ENCODE data around the gene MLF2. TPM values are rescaled to one million over a fixed set of nuclear protein-coding genes. Genes with fewer than 3 reads are reported as not detected.
"Not testable (repeated sequence)": the region's sequence is repeated elsewhere in the genome, so short reads cannot be mapped to it uniquely, and the experiment has no call there.

Gene MLF2
- total and polyA plus RNA-seq, 5 experiments from 2014 or later = 87.6 to 133 (median 98.9) TPM

- Mint-ChIP-seq H3K36me3 (no peaks in the 10 kb centered on the region), H3K27me3 (peaks cover 0 to 8% (median 6%) of the 10 kb centered on the region in 5 donors), H3K4me1 (peaks cover 2 to 7% (median 5%) of the 10 kb centered on the region in 4 donors), H3K27ac (no peak overlapping the region), H3K9me3 (no peaks in the 10 kb centered on the region), H3K4me3 (no peak overlapping the region)
- DNase-seq = no peak
- ATAC-seq = no peak
- POLR2A ChIA-PET = no interaction called here
Measured at GRCh38 chr12:6758506-6759095, 5.7 kb upstream of the MLF2 start.

- H3K36me3 Mint-ChIP-seq = no peaks in the 10 kb centered on the region
- peak overlapping the region in 1 of 10 donors; percentile 51 for H3K27ac Mint-ChIP-seq
- no peak for DNase-seq
- H3K9me3 Mint-ChIP-seq = no peaks in the 10 kb centered on the region
- H3K27me3 Mint-ChIP-seq = peaks cover 0 to 8% (median 2%) of the 10 kb centered on the region in 5 donors
- H3K4me3 Mint-ChIP-seq = no peak overlapping the region
- no peak for ATAC-seq
- peaks cover 5 to 21% (median 13%) of the 10 kb centered on the region in 4 donors for H3K4me1 Mint-ChIP-seq
- POLR2A ChIA-PET = interaction anchor here (1.0 kb wide), 1 partner anchor 21 kb away, joined by 3 read pairs; no protein-coding TSS in a partner anchor
Measured at GRCh38 chr12:6757028-6757690, 4.2 kb upstream of the MLF2 start.

- POLR2A ChIA-PET = interaction anchor here (0.7 to 4.2 kb wide), 10 partner anchors 13 to 189 kb away, joined by 3 to 40 read pairs (median 14); partner anchors contain the start of genes C12orf57, COPS7A, RNU7-1 and USP5
- peak overlapping the region in 6 of 10 donors; percentile 8 to 98 (median 39) for H3K4me3 Mint-ChIP-seq
- no peak for ATAC-seq
- H3K36me3 Mint-ChIP-seq = peaks cover 0 to 22% (median 0%) of the 10 kb centered on the region in 3 donors
- H3K9me3 Mint-ChIP-seq = no peaks in the 10 kb centered on the region
- peak overlapping the region in 6 of 10 donors; percentile 11 to 96 (median 30) for H3K27ac Mint-ChIP-seq
- H3K4me1 Mint-ChIP-seq = peaks cover 11 to 36% (median 24%) of the 10 kb centered on the region in 4 donors
- peaks cover 0 to 2% (median 0%) of the 10 kb centered on the region in 5 donors for H3K27me3 Mint-ChIP-seq
- DNase-seq = no peak
Measured at GRCh38 chr12:6754411-6754810, 1.5 kb upstream of the MLF2 start.

GRCh38 chr12:6753772-6754356 lies 923 bp upstream of the MLF2 start:
- peaks cover 0 to 2% (median 0%) of the 10 kb centered on the region in 5 donors for H3K27me3 Mint-ChIP-seq
- H3K9me3 Mint-ChIP-seq = no peaks in the 10 kb centered on the region
- H3K4me1 Mint-ChIP-seq = peaks cover 11 to 36% (median 24%) of the 10 kb centered on the region in 4 donors
- peak overlapping the region; percentile 92 to 98 (median 94) for H3K4me3 Mint-ChIP-seq
- peak overlapping the region; percentile 95 to 100 (median 98) for H3K27ac Mint-ChIP-seq
- ATAC-seq (no peak), DNase-seq (no peak)
- POLR2A ChIA-PET = interaction anchor here (0.7 to 4.2 kb wide), 25 partner anchors 14 to 354 kb away, joined by 3 to 40 read pairs (median 5); partner anchors contain the start of genes C12orf57, COPS7A, GAPDH and GPR162
- H3K36me3 Mint-ChIP-seq = peaks cover 0 to 28% (median 0%) of the 10 kb centered on the region in 3 donors

GRCh38 chr12:6752167-6752920 lies 597 bp downstream of the MLF2 start:
- ATAC-seq = no peak
- POLR2A ChIA-PET = interaction anchor here (0.5 to 4.2 kb wide), 30 partner anchors 8 to 356 kb away, joined by 3 to 40 read pairs (median 5); partner anchors contain the start of genes C12orf57, CD4, COPS7A and GAPDH
- H3K4me3 Mint-ChIP-seq = peak overlapping the region; percentile 92 to 98 (median 94)
- peaks cover 0 to 2% (median 0%) of the 10 kb centered on the region in 5 donors for H3K27me3 Mint-ChIP-seq
- H3K9me3 Mint-ChIP-seq = no peaks in the 10 kb centered on the region
- peak overlapping the region; percentile 84 to 100 (median 98) for H3K27ac Mint-ChIP-seq
- peaks cover 11 to 36% (median 24%) of the 10 kb centered on the region in 4 donors for H3K4me1 Mint-ChIP-seq
- peak in 5 of 10 donors; percentile 26 to 75 (median 37) for DNase-seq
- peaks cover 0 to 43% (median 9%) of the 10 kb centered on the region in 3 donors for H3K36me3 Mint-ChIP-seq

- Mint-ChIP-seq H3K4me3 (peak overlapping the region; percentile 92 to 98 (median 94)), H3K36me3 (peaks cover 0 to 48% (median 9%) of the 10 kb centered on the region in 3 donors)
Measured at GRCh38 chr12:6751767-6752166, 1.2 kb downstream of the MLF2 start.

GRCh38 chr12:6750506-6750905 lies 2.4 kb downstream of the MLF2 start:
- POLR2A ChIA-PET = interaction anchor here (4.2 kb wide), 1 partner anchor 26 kb away, joined by 40 read pairs; the partner anchor contains the start of gene COPS7A
- Mint-ChIP-seq H3K4me3 (peak overlapping the region in 2 of 10 donors; percentile 26 to 45), H3K9me3 (no peaks in the 10 kb centered on the region), H3K4me1 (peaks cover 15 to 42% (median 32%) of the 10 kb centered on the region in 4 donors), H3K27ac (peak overlapping the region in 4 of 10 donors; percentile 56 to 99 (median 73)), H3K36me3 (peaks cover 0 to 55% (median 9%) of the 10 kb centered on the region in 3 donors), H3K27me3 (peaks cover 0 to 2% (median 0%) of the 10 kb centered on the region in 5 donors)
- DNase-seq = no peak
- ATAC-seq = no peak

More at GRCh38 chr12:6751767-6752166, 1.2 kb downstream of the MLF2 start:
- Mint-ChIP-seq H3K27me3 (peaks cover 0 to 2% (median 0%) of the 10 kb centered on the region in 5 donors), H3K27ac (peak overlapping the region; percentile 84 to 100 (median 98)), H3K9me3 (no peaks in the 10 kb centered on the region), H3K4me1 (peaks cover 11 to 36% (median 26%) of the 10 kb centered on the region in 4 donors)
- ATAC-seq = no peak
- POLR2A ChIA-PET = interaction anchor here (1.6 to 4.2 kb wide), 5 partner anchors 7 to 101 kb away, joined by 4 to 40 read pairs (median 16); partner anchors contain the start of genes COPS7A and USP5
- no peak for DNase-seq

- Mint-ChIP-seq H3K4me1 (peaks cover 22 to 46% (median 37%) of the 10 kb centered on the region in 4 donors), H3K4me3 (peak overlapping the region in 2 of 10 donors; percentile 10 to 14), H3K27me3 (peaks cover 0 to 2% (median 0%) of the 10 kb centered on the region in 5 donors), H3K9me3 (no peaks in the 10 kb centered on the region), H3K27ac (no peak overlapping the region), H3K36me3 (peaks cover 0 to 55% (median 9%) of the 10 kb centered on the region in 3 donors)
- ATAC-seq (no peak), DNase-seq (no peak)
- POLR2A ChIA-PET = no interaction called here
Measured at GRCh38 chr12:6748761-6749160, 4.2 kb downstream of the MLF2 start.

- H3K36me3 Mint-ChIP-seq = peaks cover 0 to 55% (median 9%) of the 10 kb centered on the region in 3 donors
- peak overlapping the region in 7 of 10 donors; percentile 9 to 57 (median 45) for H3K27ac Mint-ChIP-seq
- DNase-seq (no peak), ATAC-seq (no peak)
- POLR2A ChIA-PET = interaction anchor here (0.8 kb wide), 1 partner anchor 15 kb away, joined by 3 read pairs; no protein-coding TSS in a partner anchor
- no peaks in the 10 kb centered on the region for H3K9me3 Mint-ChIP-seq
- peak overlapping the region in 1 of 10 donors; percentile 30 for H3K4me3 Mint-ChIP-seq
- no peaks in the 10 kb centered on the region for H3K27me3 Mint-ChIP-seq
- H3K4me1 Mint-ChIP-seq = peaks cover 18 to 31% (median 27%) of the 10 kb centered on the region in 4 donors
Measured at GRCh38 chr12:6747216-6747615, 5.7 kb downstream of the MLF2 start.

GRCh38 chr12:6745741-6746525 lies 7.0 kb downstream of the MLF2 start:
- Mint-ChIP-seq H3K27me3 (no peaks in the 10 kb centered on the region), H3K36me3 (peaks cover 0 to 46% (median 9%) of the 10 kb centered on the region in 3 donors), H3K27ac (peak overlapping the region; percentile 56 to 92 (median 84)), H3K4me1 (peaks cover 13 to 20% (median 18%) of the 10 kb centered on the region in 4 donors), H3K4me3 (peak overlapping the region in 2 of 10 donors; percentile 5 to 17), H3K9me3 (no peaks in the 10 kb centered on the region)
- DNase-seq (peak in 3 of 10 donors; percentile 22 to 47 (median 36)), ATAC-seq (peak; percentile 79 to 94)
- POLR2A ChIA-PET = interaction anchor here (0.8 to 1.2 kb wide), 2 partner anchors 14 to 22 kb away, joined by 3 read pairs; partner anchors contain the start of gene COPS7A

- H3K9me3 Mint-ChIP-seq, H3K27me3 Mint-ChIP-seq, POLR2A ChIA-PET, DNase-seq, H3K4me3 Mint-ChIP-seq, ATAC-seq: not testable (repeated sequence)
- peak overlapping the region in 2 of 10 donors; percentile 11 to 40 for H3K27ac Mint-ChIP-seq
- peaks cover 0 to 21% (median 8%) of the 10 kb centered on the region in 3 donors for H3K36me3 Mint-ChIP-seq
- H3K4me1 Mint-ChIP-seq = peaks cover 13 to 18% (median 15%) of the 10 kb centered on the region in 4 donors
Measured at GRCh38 chr12:6743300-6743699, 9.6 kb downstream of the MLF2 start.
